Measurements from ENCODE around the gene GALNT2.

GRCh38 chr1:230139741-230140140 lies 72.7 kb downstream of the GALNT2 start:
- no peak for TF ChIP-seq ZNF274 (IDR thresholded peaks at IDR 0.05; ENCODE audit: low read depth, low read length)
- no peak for TF ChIP-seq YY1 (IDR thresholded peaks at IDR 0.05; ENCODE audit: insufficient read depth, insufficient read length)
